Fibroblast of skin of abdomen (primary cell): ENCODE measurements around the gene TMCC1.
A peak's percentile ranks its signal among the peaks of the same experiment; 100 is the strongest.

Experiments
- DNase-seq: peaks from one replicate; pipeline ENCODE4 v3.0.0-alpha.2; 2013

The TMCC1 gene

DNA sequence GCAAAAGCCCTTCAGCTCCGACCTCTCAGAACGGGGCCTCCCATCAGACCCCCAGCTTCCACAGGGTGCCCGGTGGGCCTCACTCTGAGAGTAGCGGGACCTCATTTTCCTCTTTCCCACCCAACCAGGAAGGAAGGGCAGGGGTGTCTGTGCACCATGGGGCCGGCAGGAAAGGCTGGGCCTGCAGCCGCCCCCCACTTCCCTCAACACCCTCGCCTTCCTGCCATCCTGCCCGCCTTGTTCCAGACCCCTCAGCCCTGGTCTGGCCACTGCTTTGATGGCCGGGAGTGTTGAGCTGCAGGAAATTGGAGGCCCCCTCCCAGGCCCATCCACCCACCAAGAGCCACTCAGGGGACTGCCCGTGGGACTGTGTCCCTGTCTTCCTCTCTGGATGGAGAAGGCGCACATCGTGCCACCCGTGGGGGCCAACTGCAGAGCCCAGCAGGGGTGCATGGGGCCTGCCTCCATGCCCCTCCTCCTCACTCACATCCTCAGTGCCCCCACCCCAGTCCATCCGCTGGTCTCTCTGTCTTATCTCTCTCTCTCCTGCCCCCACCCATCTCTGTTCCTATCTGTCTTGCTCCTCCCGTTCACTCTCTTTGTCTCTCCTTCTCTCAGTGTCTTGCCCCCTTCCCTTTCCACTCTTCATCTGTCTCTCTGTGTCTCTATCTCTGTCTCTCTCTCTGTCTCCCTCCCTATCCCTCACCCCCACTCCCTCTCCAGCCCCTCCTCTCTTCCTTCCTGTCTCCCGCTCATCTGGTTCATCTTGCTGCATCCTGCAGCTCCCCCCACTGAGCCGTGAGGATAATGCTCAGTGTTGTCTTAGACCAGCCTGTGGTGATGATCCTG, 285.2 kb downstream of the TMCC1 start:
- DNase-seq: peak; percentile 73

DNA sequence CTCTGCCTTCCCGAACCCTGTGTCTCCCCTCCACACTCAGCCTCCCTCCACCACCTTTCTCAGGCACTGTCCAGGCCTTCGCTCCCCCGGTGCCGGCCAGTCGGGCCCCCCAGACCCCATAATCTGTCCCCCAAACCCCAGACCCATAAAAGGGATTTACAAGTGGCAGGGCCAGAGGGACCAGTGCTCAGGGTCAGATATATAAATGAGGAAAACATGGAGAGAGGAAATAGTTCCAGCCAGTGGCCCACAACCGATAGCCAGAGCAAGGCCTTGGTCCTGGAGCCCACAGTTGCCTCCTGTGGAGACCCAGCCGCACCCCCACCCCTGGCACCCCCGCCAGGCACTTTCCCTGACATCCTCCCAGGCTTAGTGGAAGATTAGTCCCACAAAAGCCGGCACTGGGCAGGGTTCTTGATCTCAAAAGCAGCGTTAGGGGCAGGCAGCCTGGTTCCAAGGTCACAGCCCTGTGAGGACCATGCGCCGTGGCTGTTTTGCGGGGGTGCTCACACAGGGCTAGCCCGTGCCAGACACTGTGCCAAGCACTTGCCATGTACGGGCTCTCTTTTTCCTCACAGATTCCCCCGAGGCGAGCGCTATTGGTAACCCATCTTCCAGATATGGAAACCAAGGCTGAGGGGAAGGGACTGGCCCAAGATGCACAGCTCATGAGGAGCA, 286.0 kb downstream of the TMCC1 start:
- DNase-seq: no peak

DNA sequence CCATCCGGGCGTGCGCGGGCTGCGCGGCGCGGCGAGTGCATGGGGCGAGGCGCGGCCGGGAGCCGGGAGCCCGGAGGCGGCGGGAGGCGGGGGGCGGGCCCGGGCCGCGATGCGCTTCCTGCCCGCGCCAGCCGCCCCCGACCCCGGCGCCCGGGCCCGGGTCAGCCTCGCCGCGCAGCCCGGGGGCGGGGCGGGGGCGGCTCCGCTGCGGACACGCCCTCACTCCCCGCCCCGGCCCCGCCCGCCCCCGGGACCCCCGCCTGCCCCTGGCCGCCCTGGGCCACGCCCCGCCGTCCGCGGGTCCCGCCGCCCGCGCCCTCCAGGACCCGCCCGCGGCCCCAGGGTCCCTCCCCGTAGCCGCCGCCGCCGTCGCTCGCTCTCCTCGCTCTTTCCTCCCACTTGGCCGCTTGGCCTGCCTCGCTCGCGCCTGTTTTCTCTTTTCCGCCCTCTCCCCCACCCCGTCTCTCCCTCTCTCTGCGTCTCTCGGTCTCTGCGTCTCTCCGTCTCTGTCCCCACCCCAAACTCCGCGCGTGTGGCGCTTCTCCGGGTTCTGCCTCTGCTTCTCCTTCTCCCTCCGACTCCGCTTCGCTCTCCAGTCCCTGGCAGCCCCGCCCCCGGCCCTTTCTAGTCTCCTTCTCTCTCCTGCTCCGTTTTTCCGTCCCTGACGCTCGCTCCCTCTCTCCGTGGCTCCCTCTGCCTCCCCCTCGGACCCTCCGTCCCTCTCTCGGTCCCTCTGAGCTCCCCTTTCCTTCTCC, 286.7 kb downstream of the TMCC1 start, which contains the start of gene PLXND1:
Gene PLXND1, minus strand, starts transcription at position 41 of the 755 bp plus-strand sequence. Its CDS starts 37 bp downstream, at position 4.
- peak; percentile 56 for DNase-seq

DNA sequence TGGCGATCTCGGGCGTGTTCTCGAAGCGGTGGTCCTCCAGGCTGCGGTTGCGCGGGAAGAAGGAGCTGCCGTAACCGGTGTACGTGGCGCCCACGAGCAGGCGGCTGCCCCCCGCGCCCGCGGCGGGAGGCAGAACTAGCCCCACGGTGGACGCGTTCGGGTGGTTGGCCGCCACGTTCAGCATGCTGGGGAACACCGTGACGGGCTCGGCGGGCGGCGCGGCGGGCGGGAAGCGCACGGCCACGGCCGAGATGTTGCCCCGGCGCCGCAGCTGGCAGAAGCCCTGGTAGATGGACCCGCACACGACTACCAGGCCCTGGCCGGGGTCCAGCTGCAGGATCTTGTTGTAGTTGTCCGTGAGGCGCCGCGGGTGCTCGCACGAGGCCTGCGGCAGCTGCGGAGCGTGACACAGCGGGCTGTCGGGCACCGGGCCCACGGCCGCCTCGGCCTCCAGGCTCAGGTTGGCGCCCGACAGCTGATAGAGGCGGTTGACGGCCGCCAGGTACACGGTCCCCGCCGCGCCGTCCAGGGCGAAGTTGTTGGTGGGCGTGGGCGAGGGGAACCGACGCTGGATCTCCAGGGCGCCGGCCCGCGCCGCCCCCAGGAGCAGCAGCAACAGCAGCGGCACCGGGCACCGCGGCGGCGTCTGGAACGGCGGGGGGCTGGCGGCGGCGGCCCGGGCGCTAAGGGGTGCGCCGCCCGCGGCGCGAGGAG, 287.4 kb downstream of the TMCC1 start:
- peak; percentile 33 for DNase-seq

DNA sequence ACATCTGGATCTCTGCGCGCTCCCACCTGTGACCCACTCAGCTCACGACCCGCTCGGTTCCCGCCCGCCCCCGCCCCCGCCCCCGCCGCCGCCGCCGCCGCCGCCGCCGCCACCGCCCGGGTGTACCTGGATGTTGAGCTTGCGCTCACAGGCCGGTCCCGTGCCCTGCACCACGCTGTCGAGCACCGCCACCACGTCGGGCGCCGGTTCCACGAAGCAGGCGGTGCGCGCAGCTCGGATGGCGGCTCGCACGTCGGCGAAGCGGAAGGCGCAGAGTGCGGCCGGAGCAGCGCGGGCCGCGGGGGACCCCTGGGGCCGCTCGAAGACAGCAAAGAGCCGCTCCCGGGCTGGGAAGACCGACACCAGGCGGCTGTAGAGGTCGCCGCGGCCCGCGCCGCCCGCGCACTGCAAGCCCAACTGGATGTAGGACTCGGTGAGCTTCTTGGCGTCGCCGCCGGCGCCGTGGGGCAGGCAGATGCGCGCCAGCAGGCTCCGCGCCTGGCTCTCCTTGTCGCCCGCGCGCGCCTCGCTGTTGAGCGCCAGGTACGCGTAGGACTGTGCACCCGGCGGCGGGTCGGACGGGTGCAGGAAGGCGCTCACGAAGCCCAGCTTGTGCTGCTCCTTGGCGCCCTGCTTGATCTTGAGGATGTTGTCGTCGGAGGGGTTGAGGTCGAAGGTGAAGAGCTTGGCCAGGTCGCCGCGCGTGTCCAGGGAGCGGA, 288.1 kb downstream of the TMCC1 start:
- DNase-seq: peak; percentile 51

DNA sequence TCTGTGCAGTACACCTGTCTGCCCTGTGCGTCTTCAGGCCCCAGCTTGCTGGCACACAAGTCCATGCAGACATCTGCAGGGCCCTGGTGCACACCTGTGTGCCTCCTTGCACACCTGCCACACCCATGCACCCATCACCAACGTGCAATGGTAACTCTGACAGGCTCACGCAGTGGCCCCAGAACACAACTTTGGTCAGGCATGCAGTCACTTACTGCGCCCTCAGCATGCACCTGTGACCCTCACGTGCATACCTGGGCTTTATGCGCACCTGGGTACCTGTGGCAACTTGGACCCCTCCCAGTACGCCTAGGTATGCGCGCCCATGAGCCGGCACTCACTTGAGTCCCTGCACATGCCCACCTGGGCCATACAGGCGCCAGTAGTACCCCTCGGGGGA, 288.7 kb downstream of the TMCC1 start:
- DNase-seq: no peak

DNA sequence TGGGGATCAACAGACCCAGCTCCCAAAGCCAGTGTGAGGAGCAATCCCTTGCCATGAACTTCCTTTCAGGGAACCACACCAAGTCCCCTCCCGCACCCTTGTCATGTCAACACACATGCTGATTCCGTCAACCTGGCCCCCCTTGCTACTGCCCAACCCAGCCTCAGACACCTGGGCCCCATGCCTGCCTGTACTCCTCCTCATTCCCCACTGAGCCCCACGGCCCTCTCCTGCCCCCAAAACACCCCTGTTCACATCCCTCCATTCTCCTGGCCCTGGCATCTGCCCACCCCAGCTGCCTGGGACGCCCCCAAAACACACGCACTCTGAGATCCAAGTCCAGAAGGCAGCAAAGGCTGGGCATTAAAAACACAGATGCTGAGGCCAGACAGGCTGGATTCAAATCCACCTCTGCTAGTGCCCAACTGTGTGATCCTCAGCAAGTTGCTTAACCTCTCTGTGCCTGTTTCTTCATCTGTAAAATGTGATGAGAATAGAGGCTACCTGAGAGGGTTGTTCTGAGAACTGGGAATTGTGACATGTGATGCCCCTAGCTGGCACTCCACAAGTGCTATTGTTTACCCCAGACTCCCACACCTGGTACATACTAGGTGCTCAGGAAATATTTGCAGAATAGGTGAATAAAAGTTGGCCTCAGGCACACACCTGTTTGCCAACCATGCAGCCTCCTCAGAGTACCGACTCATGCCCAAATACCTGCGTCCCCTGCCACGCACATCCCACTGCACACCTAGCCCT, 289.3 kb downstream of the TMCC1 start:
- no peak for DNase-seq

DNA sequence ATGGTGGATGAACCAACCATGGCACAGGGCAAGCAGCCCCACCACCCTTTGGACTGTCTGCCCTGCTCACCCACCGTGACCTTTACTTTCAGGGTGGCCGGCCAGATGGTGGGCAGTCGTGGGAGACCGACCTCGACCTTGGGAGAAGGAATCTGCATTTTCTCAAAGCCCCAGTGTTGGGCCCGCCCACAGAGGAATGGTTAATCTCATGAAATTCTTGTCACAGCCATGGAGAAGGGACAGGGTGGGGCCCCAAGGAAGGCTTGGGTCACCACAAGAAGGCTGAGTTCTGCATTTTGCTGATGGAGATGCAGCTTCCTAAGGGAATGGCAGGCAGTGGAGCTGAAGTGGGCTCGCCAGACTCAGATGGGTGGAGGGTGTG, 290.0 kb downstream of the TMCC1 start:
- DNase-seq: no peak

DNA sequence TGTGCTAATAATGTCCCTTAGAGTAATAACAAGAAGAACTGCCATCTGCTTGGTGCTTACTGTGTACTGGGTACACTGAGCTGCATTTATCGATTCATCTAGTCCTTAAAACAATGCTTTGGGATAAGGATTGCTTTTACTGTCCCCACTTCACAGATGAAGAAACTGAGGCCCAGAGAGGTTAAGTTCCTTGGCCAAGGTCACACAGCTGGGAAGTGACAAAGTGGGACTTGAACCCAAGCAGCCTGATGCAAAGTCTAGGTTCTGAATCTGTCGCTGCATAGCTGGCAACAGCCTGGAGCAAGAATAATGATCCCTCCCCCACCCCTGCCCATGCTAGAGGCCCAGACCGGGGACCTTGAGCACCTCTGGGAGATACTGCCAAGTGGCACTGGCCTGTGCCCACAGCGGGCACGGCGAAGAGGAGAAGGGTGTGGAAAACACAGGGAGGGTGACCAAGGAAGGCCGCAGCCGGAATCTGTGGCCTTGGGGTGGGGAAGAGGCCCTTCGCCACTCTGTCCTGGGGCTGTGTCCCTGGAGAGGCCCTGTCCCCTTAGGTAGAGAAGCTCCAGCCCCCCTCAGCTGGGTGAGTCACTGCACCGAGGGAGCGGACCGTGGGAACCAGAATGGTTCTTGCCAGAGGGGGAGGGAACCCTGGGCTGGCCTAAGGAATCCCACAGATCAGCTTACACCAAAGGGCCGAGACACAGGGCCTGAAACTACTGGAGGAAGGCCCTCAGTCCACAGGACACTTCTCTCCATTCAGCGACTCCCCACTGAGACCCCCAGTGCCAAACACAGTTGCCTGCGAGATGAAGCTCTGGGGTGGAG, 290.6 kb downstream of the TMCC1 start:
- peak; percentile 82 for DNase-seq

DNA sequence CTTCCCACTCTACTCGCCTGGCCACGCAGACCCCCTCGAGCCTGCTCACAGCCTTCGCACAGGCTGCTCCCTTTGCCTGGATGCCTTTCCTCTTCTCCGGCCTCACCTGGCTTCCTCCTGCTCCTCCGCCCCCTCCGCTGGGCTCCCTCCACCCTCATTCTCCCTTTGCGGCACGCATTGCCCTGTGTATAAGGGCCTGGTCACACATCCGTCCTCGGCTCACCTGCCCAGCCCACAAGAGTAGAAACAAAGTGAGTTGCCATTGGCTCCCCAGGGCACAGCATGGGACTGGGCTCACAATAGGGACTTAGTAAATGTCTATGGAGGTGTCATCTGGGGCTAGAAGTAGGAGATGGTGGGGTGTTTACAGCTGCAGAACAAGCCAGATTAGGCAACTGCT, 291.2 kb downstream of the TMCC1 start:
- no peak for DNase-seq

DNA sequence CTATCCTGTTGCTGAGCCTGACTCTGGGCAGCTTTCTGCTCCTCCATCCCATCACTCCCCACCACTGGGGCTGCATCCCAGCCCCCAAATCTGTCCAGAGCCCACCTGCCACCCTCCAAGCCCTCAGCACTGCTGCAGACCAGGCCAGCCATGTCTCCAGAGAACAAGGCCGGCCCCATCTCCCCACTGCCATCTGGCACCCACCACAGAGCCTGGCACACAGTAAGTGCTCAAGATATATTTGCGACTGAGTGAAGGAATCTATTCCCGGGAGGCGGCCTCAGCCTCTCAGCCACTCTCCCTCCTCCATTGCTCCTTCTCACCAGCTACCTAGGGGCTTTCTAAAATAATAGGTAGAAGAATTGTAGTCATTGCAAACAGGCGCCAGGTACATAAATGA, 291.8 kb downstream of the TMCC1 start:
- DNase-seq: no peak

DNA sequence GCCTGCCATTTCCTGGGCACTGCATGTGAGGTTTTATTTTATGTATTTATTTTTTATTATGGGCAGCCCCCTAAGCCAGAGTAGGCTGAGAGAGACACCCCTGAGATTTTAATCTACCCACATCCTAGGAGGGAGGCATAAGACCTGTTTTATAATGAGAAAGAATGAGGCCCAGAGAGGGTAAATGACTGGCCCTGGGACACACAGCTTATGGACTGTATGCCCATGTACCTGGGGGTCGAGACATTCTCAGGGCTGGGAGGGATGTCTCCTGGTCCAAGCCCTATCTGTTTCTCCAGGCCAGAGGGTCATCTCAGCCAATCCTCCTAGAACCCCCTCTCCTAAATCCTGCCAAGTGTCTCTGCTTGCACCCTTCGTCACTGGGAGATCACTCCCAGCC, 293.2 kb downstream of the TMCC1 start:
- no peak for DNase-seq

DNA sequence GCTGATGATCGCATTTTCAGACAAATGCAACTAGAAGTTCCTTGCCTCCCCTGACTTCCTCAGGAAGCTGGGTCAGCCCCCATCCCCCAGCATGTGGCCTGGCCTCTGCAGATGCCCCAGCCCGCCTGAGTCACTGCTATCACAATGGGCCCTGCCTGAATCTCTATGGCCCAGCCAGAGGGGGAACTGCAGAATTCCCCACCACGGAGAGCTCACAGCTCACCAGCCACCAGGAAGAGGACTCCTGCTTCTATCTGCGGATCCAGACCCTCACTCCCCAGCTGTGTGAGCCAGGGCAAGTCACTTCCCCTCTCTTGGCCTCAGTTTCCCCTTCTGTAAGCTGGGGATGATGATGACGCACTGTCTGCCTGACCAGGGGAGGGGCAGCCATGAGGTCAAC, 293.9 kb downstream of the TMCC1 start:
- peak; percentile 70 for DNase-seq

DNA sequence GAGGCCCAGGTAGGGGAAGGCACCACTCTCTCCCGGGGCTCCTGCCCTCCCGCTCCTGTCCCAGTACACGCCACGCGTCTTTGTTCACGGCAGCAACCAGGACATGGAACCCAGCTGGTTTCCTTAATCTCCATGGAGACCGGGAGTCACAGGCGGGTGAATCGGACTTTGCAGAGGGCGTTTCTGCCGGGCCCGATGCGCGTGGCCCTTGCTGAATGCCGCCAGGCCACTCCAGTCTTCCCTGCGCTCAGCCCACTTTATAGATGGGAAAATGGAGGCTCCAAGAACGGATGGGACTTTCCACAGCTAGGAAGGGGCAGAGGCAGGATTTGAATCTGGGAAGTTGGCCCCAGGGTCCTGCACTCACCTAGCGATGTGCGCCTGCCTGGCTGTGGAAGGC, 294.4 kb downstream of the TMCC1 start:
- no peak for DNase-seq

DNA sequence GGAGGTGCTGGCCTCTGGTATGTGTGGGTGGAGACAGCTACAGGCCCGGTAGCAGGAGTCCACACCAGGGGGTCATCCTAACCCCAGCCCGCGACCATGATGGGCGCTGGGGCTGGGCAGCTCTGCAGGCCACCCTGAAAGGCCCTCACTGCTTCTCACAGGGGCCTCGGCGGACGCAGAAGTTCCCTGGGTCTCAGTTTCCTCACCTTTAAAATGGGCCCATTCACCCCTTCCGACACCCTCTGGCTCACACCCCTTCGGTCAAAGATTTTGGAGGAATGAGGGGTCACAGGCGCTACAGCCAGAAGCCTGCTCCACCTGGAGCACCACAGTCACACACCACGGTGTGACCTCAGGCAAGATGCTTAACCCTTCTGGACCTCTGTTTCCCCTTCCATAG, 295.0 kb downstream of the TMCC1 start:
- no peak for DNase-seq

DNA sequence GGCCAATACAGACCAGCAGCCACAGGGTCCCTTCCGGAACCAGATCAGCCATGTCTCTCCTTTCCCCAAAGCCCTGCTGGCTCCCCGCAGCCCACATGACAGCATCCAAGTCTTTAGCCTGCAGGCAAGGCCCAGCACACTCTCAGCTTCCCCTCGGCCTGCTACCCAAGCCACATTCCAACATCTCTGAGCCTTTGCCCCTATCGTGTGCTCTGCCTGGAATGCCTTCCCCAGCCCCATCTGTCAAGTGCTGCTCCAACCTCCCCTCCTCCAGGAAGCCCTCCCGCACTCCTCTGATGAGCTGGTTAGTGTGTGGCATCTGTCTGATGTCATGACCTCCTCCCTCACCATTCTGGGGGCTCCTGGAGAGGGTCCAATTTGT, 295.5 kb downstream of the TMCC1 start:
- peak; percentile 40 for DNase-seq
